ENCODE results near the gene SLC25A29. TPM values are rescaled to one million over a fixed set of nuclear protein-coding genes. Genes with fewer than 3 reads are reported as not detected.

The SLC25A29 gene
- total RNA-seq, 4 donors from 2014 or later: 92.2 to 276 (median 173) TPM

DNA sequence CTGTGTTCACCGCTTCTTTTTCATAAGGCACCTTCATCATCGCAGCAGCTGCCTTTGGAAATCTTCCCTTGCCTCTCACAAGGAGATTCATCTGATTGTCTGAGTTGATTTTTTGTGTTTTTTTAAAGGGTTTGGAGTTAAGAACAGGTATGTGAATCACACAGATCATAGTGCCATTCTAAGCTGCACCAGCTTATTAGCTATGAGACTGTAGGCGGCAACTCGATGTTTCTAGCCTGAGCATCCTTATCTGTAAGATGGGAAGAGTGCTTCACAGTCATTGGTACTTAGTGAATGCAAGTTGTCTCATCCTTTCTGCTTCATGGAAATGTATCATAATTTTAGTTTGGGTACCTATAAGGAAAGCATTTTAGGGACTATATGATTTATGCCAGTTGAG, 32.0 kb downstream of the SLC25A29 start:
- Histone ChIP-seq H3K4me1 (peaks cover 0 to 27% (median 7%) of the 10 kb centered on the region in 4 donors), H3K4me3 (no peak overlapping the region), H3K27me3 (no peaks in the 10 kb centered on the region), H3K9me3 (no peaks in the 10 kb centered on the region), H3K36me3 (peaks cover 0 to 23% (median 0%) of the 10 kb centered on the region in 3 donors), H3K27ac (no peak overlapping the region)
- 92 to 96% methylated on average over 4 of the region's 4 CpGs for WGBS, 2 donors
- no peak for TF ChIP-seq POLR2A (IDR thresholded peaks at IDR 0.05)
- no peak for TF ChIP-seq EP300 (IDR thresholded peaks at IDR 0.05)
- TF ChIP-seq, protein P1, sequence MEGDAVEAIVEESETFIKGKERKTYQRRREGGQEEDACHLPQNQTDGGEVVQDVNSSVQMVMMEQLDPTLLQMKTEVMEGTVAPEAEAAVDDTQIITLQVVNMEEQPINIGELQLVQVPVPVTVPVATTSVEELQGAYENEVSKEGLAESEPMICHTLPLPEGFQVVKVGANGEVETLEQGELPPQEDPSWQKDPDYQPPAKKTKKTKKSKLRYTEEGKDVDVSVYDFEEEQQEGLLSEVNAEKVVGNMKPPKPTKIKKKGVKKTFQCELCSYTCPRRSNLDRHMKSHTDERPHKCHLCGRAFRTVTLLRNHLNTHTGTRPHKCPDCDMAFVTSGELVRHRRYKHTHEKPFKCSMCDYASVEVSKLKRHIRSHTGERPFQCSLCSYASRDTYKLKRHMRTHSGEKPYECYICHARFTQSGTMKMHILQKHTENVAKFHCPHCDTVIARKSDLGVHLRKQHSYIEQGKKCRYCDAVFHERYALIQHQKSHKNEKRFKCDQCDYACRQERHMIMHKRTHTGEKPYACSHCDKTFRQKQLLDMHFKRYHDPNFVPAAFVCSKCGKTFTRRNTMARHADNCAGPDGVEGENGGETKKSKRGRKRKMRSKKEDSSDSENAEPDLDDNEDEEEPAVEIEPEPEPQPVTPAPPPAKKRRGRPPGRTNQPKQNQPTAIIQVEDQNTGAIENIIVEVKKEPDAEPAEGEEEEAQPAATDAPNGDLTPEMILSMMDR (IDR thresholded peaks at IDR 0.05): no peak
- no peak for DNase-seq (ENCODE audit: low spot score in 2 of 2)

DNA sequence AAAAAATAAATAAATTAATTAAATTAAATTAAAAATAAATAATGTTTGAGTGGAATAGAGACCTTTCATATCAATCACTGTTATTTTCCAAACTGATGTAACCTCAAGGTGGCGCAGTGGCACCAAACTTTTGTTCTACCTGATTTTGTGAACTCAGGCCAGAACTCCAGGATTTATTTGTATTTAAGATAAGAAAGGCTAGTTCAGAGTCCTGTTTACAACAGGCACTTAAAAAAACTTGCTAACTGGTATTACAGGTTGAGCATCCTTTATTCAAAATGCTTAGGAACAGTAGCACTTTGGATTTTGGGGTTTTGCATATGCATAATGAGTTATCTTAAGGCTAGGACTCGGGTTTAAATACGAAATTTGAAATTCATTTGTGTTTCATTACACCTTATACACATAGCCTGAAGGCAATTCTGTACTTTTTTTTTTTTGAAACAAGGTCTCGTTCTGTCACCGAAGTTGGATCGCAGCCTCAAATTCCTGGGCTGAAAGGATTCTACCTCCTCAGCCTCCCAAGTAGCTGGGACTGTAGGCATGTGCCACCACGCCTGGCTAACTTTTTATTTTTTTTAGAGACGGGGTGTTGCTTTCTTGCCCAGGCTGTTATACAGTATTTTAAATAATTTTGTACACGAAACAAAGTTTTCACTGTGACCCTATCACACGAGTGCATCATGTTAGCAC, 34.9 kb downstream of the SLC25A29 start:
- WGBS, 2 donors: 86 to 89% methylated on average over 10 of the region's 10 CpGs
- peaks cover 0 to 43% (median 0%) of the 10 kb centered on the region in 4 donors for H3K4me1 ChIP-seq
- H3K9me3 ChIP-seq: no peaks in the 10 kb centered on the region
- TF ChIP-seq, protein P1 (IDR thresholded peaks at IDR 0.05): peak in 3 of 5 experiments; percentile 9 to 27 (median 22)
- TF ChIP-seq POLR2A (IDR thresholded peaks at IDR 0.05): no peak
- no peaks in the 10 kb centered on the region for H3K27me3 ChIP-seq
- peak in 1 of 2 donors; percentile 30 for DNase-seq (ENCODE audit: low spot score in 2 of 2)
- H3K27ac ChIP-seq: no peak overlapping the region
- H3K36me3 ChIP-seq: peaks cover 0 to 6% (median 0%) of the 10 kb centered on the region in 3 donors
- H3K4me3 ChIP-seq: no peak overlapping the region

DNA sequence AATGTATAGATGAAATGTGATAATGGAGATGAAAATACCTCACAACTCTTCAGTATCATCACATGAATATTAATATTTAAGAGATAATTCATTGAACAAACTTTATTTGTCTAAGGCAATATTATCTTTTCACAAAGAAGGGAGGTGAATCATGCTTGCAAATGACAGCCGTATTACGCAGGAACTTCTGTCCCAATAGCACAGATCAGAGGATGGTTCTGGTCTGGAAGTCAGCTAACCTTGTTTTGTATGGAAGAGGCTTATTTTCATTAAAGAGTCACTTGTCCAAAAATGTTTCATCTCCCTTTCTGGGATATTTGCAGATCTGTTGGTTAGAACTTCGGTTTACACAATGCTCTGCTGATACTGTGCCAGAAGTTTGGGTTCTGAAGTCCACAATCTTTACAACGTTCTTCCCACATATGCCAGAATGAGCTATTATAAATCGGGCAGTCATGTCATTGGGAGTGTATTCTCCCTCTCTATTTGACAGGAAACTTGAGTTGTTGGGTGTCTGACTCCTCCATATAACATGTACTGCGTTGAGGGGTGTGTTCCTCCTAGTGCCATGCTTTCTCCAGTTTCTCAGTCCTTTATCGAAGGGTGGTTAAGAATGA, 37.5 kb downstream of the SLC25A29 start:
- Histone ChIP-seq H3K36me3 (peaks cover 0 to 11% (median 0%) of the 10 kb centered on the region in 3 donors), H3K4me1 (peaks cover 0 to 45% (median 0%) of the 10 kb centered on the region in 4 donors), H3K27me3 (no peaks in the 10 kb centered on the region), H3K9me3 (no peaks in the 10 kb centered on the region), H3K4me3 (no peak overlapping the region), H3K27ac (no peak overlapping the region)
- no peak for TF ChIP-seq EP300 (IDR thresholded peaks at IDR 0.05)
- no peak for TF ChIP-seq POLR2A (IDR thresholded peaks at IDR 0.05)
- TF ChIP-seq, protein P1 (IDR thresholded peaks at IDR 0.05): no peak
- 68 to 71% methylated on average over 7 of the region's 7 CpGs for WGBS, 2 donors
- no peak for DNase-seq (ENCODE audit: low spot score in 2 of 2)

DNA sequence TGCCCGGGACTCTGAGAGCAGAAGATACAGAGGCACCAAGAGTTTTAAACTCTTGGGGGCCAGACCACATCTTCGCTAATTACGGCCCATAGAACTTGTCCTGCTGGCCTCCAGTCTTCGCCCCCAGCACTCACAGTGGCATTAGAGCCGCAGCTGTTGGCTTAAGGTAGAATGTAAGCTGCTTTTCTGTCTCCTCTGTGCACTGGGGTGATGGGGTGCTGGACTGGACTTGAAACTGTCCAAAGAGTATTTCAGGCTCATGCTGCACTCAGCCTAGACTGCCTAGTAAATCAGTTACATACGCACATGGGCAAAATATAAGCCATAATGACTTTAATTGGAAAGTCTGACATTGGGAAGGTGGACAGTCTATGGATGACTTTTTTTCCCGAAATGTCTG, 38.3 kb downstream of the SLC25A29 start:
- H3K4me1 ChIP-seq: peaks cover 0 to 46% (median 0%) of the 10 kb centered on the region in 4 donors
- no peak for DNase-seq (ENCODE audit: low spot score in 2 of 2)
- H3K27ac ChIP-seq: no peak overlapping the region
- H3K36me3 ChIP-seq: peaks cover 0 to 18% (median 0%) of the 10 kb centered on the region in 3 donors
- H3K9me3 ChIP-seq: no peaks in the 10 kb centered on the region
- no peak overlapping the region for H3K4me3 ChIP-seq
- 93 to 94% methylated on average over 7 of the region's 7 CpGs for WGBS, 2 donors
- TF ChIP-seq POLR2A (IDR thresholded peaks at IDR 0.05) (no peak), EP300 (IDR thresholded peaks at IDR 0.05) (no peak)
- TF ChIP-seq, protein P1 (IDR thresholded peaks at IDR 0.05): no peak
- no peaks in the 10 kb centered on the region for H3K27me3 ChIP-seq

DNA sequence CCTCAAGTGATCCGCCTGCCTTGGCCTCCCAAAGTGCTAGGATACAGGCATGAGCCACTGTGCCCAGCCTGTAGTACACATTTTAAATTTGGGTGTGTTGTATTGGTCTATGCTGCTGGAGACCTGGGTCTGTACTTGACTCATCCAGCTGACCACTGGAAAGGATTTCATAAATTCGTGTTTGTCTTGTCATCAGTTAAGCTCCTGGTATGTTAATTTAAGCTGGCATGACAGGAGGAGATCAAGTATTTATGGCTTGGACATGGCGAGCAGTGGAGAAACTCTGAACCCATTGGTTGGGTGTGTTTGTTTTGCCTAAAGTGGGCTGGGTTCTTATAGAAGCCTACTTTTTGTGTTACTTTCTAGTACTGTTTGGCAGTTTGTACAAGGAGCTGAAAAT, 43.1 kb downstream of the SLC25A29 start:
- peaks cover 0 to 22% (median 0%) of the 10 kb centered on the region in 3 donors for H3K36me3 ChIP-seq
- H3K9me3 ChIP-seq: no peaks in the 10 kb centered on the region
- H3K4me3 ChIP-seq: no peak overlapping the region
- TF ChIP-seq POLR2A (IDR thresholded peaks at IDR 0.05) (no peak), EP300 (IDR thresholded peaks at IDR 0.05) (no peak)
- TF ChIP-seq, protein P1 (IDR thresholded peaks at IDR 0.05): no peak
- H3K27ac ChIP-seq: no peak overlapping the region
- DNase-seq (ENCODE audit: low spot score in 2 of 2): no peak
- peaks cover 0 to 60% (median 3%) of the 10 kb centered on the region in 4 donors for H3K4me1 ChIP-seq
- 80 to 82% methylated on average over 3 of the region's 3 CpGs for WGBS, 2 donors
- H3K27me3 ChIP-seq: no peaks in the 10 kb centered on the region
